GM18868 (cell line): Measurements from ENCODE around the gene CSMD2.

Experiments
- ATAC-seq: cut with Tn5 transposase; IDR thresholded peaks from one replicate; pipeline ENCODE4 v1.9.1; 2021; ENCODE audit warnings: mild to moderate bottlenecking, moderate library complexity; ENCODE audit not compliant: unreplicated experiment

The CSMD2 gene

GRCh38 chr1:33864460-33865389 lies 300.3 kb downstream of the CSMD2 start:
- ATAC-seq: no peak

GRCh38 chr1:33863779-33864178 lies 301.3 kb downstream of the CSMD2 start, which contains the start of gene HMGB4:
Gene HMGB4 (plus strand): TSS chr1:33864079. CDS start chr1:33864192, 113 bp downstream.
- no peak for ATAC-seq

- ATAC-seq: no peak
These were observed 304.4 kb downstream of the CSMD2 start for GRCh38 chr1:33860671-33861070.

- no peak for ATAC-seq
These were observed 310.9 kb downstream of the CSMD2 start for GRCh38 chr1:33854091-33854490.

GRCh38 chr1:33853431-33853830 lies 311.6 kb downstream of the CSMD2 start:
- no peak for ATAC-seq

GRCh38 chr1:33852711-33853110 lies 312.3 kb downstream of the CSMD2 start:
- no peak for ATAC-seq

- ATAC-seq: no peak
These were observed 314.5 kb downstream of the CSMD2 start for GRCh38 chr1:33850481-33850880.

- ATAC-seq: no peak
These were observed 315.8 kb downstream of the CSMD2 start for GRCh38 chr1:33849211-33849610.

GRCh38 chr1:33848205-33848937 lies 316.7 kb downstream of the CSMD2 start:
- ATAC-seq: no peak

GRCh38 chr1:33846861-33847260 lies 318.2 kb downstream of the CSMD2 start:
- ATAC-seq: no peak

- ATAC-seq: no peak
These were observed 320.9 kb downstream of the CSMD2 start for GRCh38 chr1:33844166-33844565.

- ATAC-seq: no peak
These were observed 322.7 kb downstream of the CSMD2 start for GRCh38 chr1:33842348-33842747.

GRCh38 chr1:33841494-33841893 lies 323.5 kb downstream of the CSMD2 start:
- ATAC-seq: no peak

- no peak for ATAC-seq
These were observed 327.4 kb downstream of the CSMD2 start for GRCh38 chr1:33837635-33838034.

- no peak for ATAC-seq
These were observed 328.1 kb downstream of the CSMD2 start for GRCh38 chr1:33836911-33837310.

- no peak for ATAC-seq
These were observed 336.4 kb downstream of the CSMD2 start for GRCh38 chr1:33828654-33829053.

GRCh38 chr1:33828059-33828458 lies 337.0 kb downstream of the CSMD2 start:
- no peak for ATAC-seq

- no peak for ATAC-seq
These were observed 338.3 kb downstream of the CSMD2 start for GRCh38 chr1:33826711-33827110.

- no peak for ATAC-seq
These were observed 338.7 kb downstream of the CSMD2 start for GRCh38 chr1:33826311-33826710.

GRCh38 chr1:33825506-33825905 lies 339.5 kb downstream of the CSMD2 start:
- no peak for ATAC-seq

GRCh38 chr1:33824971-33825370 lies 340.1 kb downstream of the CSMD2 start:
- ATAC-seq: no peak

- no peak for ATAC-seq
These were observed 340.7 kb downstream of the CSMD2 start for GRCh38 chr1:33824321-33824720.
